BE2C (cell line): Measurements from ENCODE around the gene ZNF664.

Experiments used
- DNase-seq: peaks from one replicate; pipeline ENCODE4 v3.0.0-alpha.2; 2020
- H3K27me3 ChIP-seq: fragments of 250-450 bp; sonication (Bioruptor Pico); 2 replicates; pipeline ENCODE4 v1.5.1; 2020; ENCODE audit warnings: mild to moderate bottlenecking
- H3K36me3 ChIP-seq: fragments of 250-450 bp; sonication (Bioruptor Pico); 2 replicates; pipeline ENCODE4 v1.5.1; 2020; ENCODE audit warnings: mild to moderate bottlenecking
- H3K4me1 ChIP-seq: fragments of 250-450 bp; sonication (Bioruptor Pico); 2 replicates; pipeline ENCODE4 v1.5.1; 2020
- H3K4me3 ChIP-seq: 2 replicates; pipeline ENCODE4 v1.5.1; 2011; ENCODE audit warnings: low read depth, low read length
- H3K9me3 ChIP-seq: fragments of 250-450 bp; sonication (Bioruptor Pico); 2 replicates; pipeline ENCODE4 v1.5.1; 2020
- CTCF ChIP-seq: IDR thresholded peaks from 2 replicates; pipeline ENCODE4 v1.5.1; 2012; ENCODE audit warnings: mild to moderate bottlenecking, low read depth, low read length

ZNF664 gene

GRCh38 chr12:123948796-123949769, 23.9 kb upstream of the ZNF664 start:
- no peaks in the 10 kb centered on the region for H3K4me1 ChIP-seq
- TF ChIP-seq CTCF, result no peak
- H3K27me3 ChIP-seq, result no peaks in the 10 kb centered on the region
- no peaks in the 10 kb centered on the region for H3K9me3 ChIP-seq
- H3K4me3 ChIP-seq, result no peak overlapping the region
- no peaks in the 10 kb centered on the region for H3K36me3 ChIP-seq
- DNase-seq, result no peak

- no peak for DNase-seq
These were observed 23.2 kb upstream of the ZNF664 start for GRCh38 chr12:123949770-123950165.

GRCh38 chr12:123950476-123951349, 22.3 kb upstream of the ZNF664 start:
- no peaks in the 10 kb centered on the region for H3K36me3 ChIP-seq
- no peak overlapping the region for H3K4me3 ChIP-seq
- DNase-seq, result no peak
- H3K4me1 ChIP-seq, result no peaks in the 10 kb centered on the region
- TF ChIP-seq CTCF, result no peak
- H3K27me3 ChIP-seq, result no peaks in the 10 kb centered on the region
- no peaks in the 10 kb centered on the region for H3K9me3 ChIP-seq

More at GRCh38 chr12:123949770-123950165, 23.2 kb upstream of the ZNF664 start:
- no peaks in the 10 kb centered on the region for H3K4me1 ChIP-seq
- H3K36me3 ChIP-seq, result no peaks in the 10 kb centered on the region
- no peaks in the 10 kb centered on the region for H3K27me3 ChIP-seq
- no peak for TF ChIP-seq CTCF
- H3K4me3 ChIP-seq, result no peak overlapping the region
- H3K9me3 ChIP-seq, result no peaks in the 10 kb centered on the region

GRCh38 chr12:123951467-123951866, 21.5 kb upstream of the ZNF664 start:
- no peaks in the 10 kb centered on the region for H3K4me1 ChIP-seq
- H3K4me3 ChIP-seq, result no peak overlapping the region
- TF ChIP-seq CTCF, result no peak
- no peaks in the 10 kb centered on the region for H3K27me3 ChIP-seq
- no peaks in the 10 kb centered on the region for H3K9me3 ChIP-seq
- no peak for DNase-seq
- H3K36me3 ChIP-seq, result no peaks in the 10 kb centered on the region

- Histone ChIP-seq H3K4me1 (no peaks in the 10 kb centered on the region), H3K36me3 (no peaks in the 10 kb centered on the region), H3K4me3 (no peak overlapping the region), H3K27me3 (no peaks in the 10 kb centered on the region), H3K9me3 (no peaks in the 10 kb centered on the region)
- no peak for DNase-seq
- TF ChIP-seq CTCF, result no peak
These were observed 21.0 kb upstream of the ZNF664 start for GRCh38 chr12:123952037-123952436.
